Stimulated activated CD4-positive, alpha-beta T cell treated with anti-CD3 and anti-CD28 coated beads, Interleukin-1b, Interleukin-23, amount 100 ng/mL, for 4 hours (primary cell): ENCODE data around the gene HIGD1B.
A peak's percentile ranks its signal among the peaks of the same experiment; 100 is the strongest.
"Not testable (repeated sequence)": the region's sequence is repeated elsewhere in the genome, so short reads cannot be mapped to it uniquely, and the experiment has no call there.

Experiments
- DNase-seq, 2 donors: peaks; one replicate each; pipeline ENCODE4 v3.0.0-alpha.2; 2020; ENCODE audit warnings: low read depth in 2 of 2

Gene HIGD1B

GRCh38 chr17:44847586-44847985 is at the start of gene HIGD1B:
HIGD1B (plus strand) TSS chr17:44847883; CDS start chr17:44848153, 270 bp downstream.
- DNase-seq: no peak

DNA sequence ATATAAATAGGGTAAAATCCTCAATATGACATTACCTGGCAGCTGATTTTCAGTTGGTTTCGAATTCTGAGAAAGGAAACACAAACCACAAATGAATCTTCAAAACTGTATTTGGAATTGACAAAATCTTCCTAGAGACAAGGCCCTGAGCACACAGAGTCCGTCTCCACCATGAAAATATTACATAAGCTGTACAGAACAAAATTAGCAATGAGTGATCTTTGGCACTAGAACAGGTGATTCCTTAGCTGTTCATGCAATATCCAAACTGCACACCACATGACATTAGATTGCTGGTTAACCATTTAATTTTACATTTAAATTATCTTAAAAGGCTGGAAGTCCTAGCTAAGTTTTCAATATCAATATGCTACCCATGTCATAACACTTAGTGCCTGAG is 49.3 kb upstream of the HIGD1B start:
- DNase-seq: no peak

- DNase-seq: no peak
These were observed 45.8 kb upstream of the HIGD1B start for GRCh38 chr17:44801880-44802279.

GRCh38 chr17:44804302-44805089 is 43.2 kb upstream of the HIGD1B start:
- no peak for DNase-seq

DNA sequence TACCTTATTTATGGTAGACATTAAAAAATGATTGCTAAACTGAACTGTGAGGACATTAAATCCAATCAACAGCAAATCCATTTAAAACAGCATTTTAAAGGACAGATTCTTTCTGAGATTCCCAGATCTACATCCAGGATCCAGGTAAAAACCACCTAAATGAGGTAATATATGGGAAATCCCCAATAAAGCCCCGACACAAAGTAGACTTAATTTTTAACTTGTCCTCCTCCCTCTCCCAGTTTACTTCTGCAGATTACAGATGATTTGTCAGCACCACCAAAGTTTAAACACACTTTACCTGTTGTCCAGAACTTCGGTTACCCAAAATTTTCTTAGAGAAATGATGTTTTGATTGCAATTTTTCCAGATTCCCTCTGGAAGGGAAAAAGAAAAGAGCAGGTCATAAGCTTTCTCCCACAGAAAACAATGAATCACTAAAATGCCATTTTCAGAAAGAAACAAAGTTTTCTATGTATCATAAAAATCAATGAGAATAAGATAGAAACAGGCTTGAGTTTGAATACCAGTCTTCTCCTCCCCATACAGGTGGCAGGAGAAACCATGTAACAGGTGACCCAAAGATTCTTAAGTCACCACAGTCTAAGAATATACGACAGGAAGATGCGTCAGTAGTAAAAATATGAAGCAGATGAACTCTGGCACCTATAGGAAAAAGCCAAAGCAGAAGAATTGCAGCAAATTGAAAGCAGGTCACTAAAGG is 40.4 kb upstream of the HIGD1B start:
- DNase-seq: no peak

DNA sequence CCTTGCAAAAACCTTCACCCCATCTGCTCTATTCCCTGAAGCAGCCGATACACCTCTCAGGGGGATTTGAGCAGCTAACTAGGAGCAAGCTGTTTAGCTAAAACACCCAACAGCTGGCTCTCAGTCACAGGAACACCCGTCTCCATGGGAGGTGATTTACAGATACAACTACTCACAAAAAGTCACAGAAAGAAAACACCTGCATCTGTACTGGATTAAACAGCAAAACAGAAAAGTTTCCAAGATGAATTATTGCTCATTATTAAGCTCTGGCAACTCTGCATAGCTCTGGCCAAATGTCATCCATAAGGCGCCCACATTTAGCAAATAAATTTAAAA is 39.9 kb upstream of the HIGD1B start:
- DNase-seq: no peak

DNA sequence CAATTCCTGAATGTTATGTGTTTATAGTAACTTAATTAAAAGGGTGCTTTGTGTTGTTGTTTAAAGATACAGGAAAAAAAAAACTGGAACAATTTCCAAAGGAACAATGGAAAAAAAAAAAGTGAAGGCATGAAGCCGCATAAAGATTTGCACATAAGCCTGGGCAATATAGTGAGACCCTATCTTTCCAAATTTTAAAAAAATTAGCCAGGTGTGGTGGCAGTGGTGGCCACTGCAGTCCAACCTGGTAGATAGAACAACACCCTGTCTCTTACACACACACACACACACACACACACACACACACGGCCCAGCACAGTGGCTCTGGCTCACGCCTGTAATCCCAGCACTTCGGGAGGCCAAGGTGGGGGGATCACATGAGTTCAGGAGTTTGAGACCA is 39.5 kb upstream of the HIGD1B start:
- DNase-seq: no peak

DNA sequence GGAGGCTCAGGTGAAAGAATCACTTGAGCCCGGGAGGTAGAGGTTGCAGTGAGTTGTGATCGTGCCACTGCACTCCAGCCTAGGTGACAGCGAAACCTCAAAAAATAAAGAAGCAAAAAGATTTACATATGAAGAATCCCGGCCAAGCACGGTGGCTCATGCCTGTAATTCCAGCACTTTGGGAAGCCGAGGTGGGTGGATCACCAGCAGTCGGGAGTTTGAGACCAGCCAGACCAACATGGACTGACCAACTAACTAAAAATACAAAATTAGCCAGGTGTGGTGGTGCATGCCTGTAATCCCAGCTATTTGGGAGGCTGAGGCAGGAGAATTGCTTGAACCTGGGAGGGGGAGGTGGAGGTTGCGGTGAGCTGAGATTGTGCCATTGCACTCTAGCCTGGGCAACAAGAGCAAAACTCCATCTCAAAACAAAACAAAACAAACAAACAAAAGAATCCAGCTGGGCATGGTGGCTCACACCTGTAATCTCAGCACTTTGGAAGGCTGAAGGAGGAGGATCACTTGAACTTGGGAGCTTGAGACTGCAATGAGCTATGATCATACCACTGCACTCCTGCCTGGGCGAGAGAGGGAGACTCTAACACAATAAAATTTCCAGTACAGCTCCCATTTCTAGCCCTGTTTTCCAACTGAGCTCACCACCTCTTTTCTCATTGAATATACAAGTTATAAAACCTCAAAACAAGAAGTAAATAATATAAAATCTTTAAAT is 38.9 kb upstream of the HIGD1B start:
- not testable (repeated sequence) for DNase-seq

DNA sequence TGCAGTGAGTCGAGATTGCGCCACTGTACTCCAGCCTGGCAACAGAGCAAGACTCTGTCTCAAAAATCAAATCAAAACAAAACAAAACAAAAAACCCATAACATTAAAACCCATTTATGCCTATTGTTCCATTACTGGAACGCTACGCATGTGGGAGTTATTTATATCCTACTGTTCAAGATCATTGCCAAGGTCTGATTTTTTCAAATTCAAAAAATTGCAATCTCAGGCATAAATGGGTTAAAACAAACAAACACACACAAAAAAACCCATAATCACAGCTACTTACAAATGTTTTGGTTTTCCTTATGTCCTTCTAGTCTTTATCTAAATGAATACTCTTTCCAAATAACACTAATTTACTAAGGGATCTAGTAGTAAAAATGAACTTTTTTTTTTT is 35.4 kb upstream of the HIGD1B start:
- DNase-seq: no peak

DNA sequence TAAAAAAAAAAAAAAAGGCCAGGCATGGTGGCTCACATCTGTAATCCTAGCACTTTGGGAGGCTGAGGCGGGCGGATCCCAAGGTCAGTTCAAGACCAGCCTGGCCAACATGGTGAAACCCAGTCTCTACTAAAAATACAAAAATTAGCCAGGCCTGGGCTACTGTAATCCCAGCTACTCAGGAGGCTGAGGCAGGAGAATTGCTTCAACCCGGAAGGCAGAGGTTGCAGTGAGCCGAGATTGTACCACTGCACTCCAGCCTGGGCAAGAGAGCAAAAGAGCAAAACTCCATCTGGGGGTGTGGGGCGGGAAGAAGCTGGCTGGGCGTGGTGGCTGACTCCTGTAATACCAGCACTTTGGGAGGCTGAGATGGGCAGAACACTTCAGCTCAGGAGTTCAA is 29.2 kb upstream of the HIGD1B start:
- DNase-seq: not testable (repeated sequence)

DNA sequence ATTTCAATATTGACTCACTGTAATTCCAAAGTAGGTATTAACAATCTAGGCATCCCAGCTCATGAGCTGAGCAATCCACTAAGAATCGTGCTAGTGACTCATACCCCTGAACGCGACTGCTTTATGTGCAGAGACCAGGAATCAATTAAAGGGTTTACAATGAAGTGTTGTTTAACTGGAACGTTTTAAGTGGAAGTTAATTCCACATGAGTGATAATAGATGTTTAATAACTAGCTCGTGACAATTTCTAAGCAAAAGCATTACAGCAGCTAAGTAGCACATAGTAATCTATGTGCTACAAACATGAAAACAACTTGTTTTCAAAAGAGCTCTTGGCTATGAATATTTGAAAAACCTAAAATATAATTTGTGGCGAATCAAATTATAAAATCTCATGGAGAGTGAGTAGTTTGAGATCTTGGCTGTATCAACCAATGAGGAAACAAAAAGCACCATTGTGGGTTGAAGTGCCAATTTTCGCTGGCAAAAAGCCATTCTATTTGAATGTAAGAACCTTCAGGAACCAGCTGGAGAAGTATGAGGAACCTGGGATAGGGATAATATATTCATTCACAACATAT is 27.0 kb upstream of the HIGD1B start:
- DNase-seq: no peak

DNA sequence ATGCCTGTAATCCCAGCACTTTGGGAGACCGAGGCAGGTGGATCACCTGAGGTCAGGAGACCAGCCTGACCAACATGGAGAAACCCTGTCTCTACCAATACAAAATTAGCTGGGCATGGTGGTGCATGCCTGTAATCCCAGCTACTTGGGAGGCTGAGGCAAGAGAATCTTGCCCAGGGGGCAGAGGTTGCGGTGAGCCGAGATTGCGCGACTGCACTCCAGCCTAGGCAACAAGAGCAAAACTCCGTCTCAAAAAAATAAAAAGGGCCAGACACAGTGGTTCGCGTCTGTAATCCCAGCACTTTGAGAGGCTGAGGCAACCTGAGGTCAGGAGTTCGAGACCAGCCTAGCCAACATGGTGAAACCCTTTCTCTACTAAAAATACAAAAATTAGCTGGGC is 22.4 kb upstream of the HIGD1B start:
- DNase-seq: not testable (repeated sequence)

DNA sequence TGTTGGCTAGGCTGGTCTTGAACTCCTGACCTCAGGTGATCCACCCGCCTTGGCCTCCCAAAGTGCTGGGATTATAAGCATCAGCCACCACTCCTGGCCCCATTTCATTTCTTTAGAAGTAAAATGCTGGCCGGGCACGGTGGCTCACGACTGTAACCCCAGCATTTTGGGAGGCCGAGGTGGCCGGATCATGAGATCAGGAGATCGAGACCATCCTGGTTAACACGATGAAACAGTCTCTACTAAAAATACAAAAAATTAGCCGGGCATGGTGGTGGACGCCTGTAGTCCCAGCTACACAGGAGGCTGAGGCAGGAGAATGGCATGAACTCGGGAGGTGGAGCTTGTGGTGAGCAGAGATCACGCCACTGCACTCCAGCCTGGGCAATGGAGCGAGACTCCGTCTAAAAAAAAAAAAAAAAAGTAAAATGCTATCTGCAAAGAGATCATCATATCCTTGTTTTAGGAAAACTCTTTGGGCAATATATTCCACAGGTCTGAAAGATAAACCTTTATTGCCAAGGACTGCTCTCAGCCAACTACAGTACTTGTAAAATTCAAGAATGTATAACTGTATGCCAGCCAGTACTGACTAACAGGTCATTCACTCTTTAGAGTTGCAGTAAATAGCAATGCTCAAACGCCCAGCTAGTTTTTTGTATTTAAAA is 21.4 kb upstream of the HIGD1B start:
- no peak for DNase-seq

- DNase-seq: no peak
These were observed 19.8 kb upstream of the HIGD1B start for GRCh38 chr17:44827863-44828262.

DNA sequence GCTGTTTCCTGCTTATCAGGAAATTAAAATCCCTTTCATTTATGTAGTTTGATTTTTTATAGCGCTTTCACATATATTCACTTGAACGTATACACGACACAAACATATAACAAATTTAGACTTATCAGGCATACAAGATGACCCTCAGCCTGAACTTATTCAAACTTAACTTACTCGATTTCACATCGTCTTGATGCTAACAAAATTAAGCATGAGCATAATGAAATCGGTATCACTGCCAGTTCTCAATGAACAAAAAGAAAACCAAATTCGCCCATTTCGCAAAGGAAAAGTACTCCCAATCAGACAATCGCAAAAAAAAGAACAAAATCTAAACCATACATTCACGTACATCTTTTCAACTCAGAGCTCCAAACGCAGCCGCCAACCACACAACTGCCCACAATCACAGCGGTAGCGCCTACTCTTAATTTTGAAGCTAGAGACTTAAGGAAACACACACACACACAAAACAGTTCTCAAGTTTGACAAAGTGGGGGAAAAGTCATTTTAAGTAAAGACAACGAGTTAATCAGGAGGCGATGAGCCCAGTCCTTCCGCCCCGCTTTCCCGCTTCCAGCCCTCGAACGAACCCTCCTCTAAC is 18.7 kb upstream of the HIGD1B start:
- no peak for DNase-seq

- peak; percentile 27 to 38 for DNase-seq
These were observed 17.9 kb upstream of the HIGD1B start, which contains the start of gene GJC1 for GRCh38 chr17:44829523-44830358. GJC1 (minus strand) TSS chr17:44830287; CDS start chr17:44805817, 24,470 bp downstream.

DNA sequence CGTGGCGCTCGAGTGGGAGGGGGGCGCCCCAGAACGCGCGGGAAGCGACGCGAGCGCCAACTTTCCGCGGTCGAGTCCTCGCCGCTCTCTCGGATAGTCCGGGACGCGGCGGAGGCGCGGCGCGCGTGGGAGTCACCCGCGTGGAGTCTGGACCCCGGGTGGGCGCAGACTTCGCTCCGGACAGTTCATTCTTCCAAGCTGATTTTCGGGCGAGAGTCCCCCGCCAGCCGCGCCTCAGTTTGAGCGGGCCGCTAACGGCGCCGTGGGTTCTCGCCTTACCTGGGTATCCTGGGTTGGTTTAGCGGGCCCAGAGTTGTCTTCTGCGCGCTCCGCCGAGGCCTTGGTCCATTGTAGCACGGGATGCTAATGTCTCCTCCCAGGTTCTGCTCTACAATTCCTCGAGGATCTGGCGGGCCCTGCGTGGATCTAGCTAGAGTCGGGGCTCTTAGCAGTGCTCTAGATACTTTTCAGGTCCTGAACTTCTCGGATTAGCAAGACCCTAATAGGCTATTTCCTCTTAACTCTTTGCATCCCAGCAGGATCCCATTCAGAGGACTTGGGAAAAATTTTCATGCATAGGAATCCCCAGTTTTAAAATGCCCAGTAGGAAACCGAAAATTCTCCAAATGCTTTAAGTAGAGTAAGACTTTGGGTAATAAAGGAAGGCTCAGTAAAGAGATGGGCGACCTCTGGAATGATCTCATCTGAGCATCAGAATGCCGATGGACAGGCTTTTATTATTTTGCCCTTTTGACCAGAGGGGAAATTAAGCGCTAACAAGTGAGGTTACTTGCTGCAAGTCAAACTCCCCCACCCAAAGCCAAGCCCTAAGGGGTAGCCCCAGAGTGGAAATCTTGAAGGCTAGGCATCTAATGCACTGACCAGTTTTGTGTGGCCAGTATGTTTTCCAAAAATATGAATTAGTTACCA is 17.1 kb upstream of the HIGD1B start:
- DNase-seq: peak; percentile 16 to 25

GRCh38 chr17:44831371-44831770 is 16.3 kb upstream of the HIGD1B start:
- no peak for DNase-seq

- no peak for DNase-seq
These were observed 14.9 kb upstream of the HIGD1B start for GRCh38 chr17:44832805-44833204.
